CD14-positive monocyte (primary cell): Measurements from ENCODE around the gene FZD2. TPM values are rescaled to one million over a fixed set of nuclear protein-coding genes. Genes with fewer than 3 reads are reported as not detected.

Experiments
- DNase-seq, 3 donors: peaks; one replicate each; pipeline ENCODE4 v3.0.0-alpha.2; 2011 to 2022
- H2AFZ ChIP-seq: 2 replicates; pipeline ENCODE4 v1.6.0; 2012; ENCODE audit warnings: mild to moderate bottlenecking, low read depth, low read length, inconsistent platforms; ENCODE audit not compliant: insufficient read depth, poor library complexity, severe bottlenecking
- H3K27ac ChIP-seq, 2 donors: 1 replicate in 1 of 2; 2 replicates in 1 of 2; pipeline ENCODE4 v1.5.1; 2012 to 2013; ENCODE audit warnings: low read length in 2 of 2, control low read depth in 1 of 2, inconsistent platforms in 1 of 2, low read depth in 1 of 2, mild to moderate bottlenecking in 1 of 2
- H3K27me3 ChIP-seq, 2 donors: one replicate each; pipeline versions ENCODE4 v1.6.0 to v1.6.1; 2011 to 2013; ENCODE audit warnings: low read length in 2 of 2; ENCODE audit not compliant: control insufficient read depth in 2 of 2, insufficient read depth in 2 of 2
- H3K36me3 ChIP-seq, 2 donors: replicated peaks in 1 of 2; 1 replicate in 1 of 2; 2 replicates in 1 of 2; pipeline versions ENCODE4 v1.5.1 to v1.6.1; 2012 to 2013; ENCODE audit warnings: low read length in 2 of 2, control low read depth in 1 of 2, inconsistent platforms in 1 of 2, mild to moderate bottlenecking in 1 of 2; ENCODE audit not compliant: insufficient read depth in 2 of 2, control insufficient read depth in 1 of 2
- H3K4me1 ChIP-seq, 2 donors: 1 replicate in 1 of 2; 2 replicates in 1 of 2; pipeline versions ENCODE4 v1.5.1 to v1.6.1; 2012 to 2013; ENCODE audit warnings: low read length in 2 of 2, control low read depth in 1 of 2, inconsistent platforms in 1 of 2, mild to moderate bottlenecking in 1 of 2, moderate library complexity in 1 of 2; ENCODE audit not compliant: insufficient read depth in 2 of 2, control insufficient read depth in 1 of 2
- H3K4me2 ChIP-seq: replicated peaks from 2 replicates; pipeline ENCODE3; 2012; ENCODE audit warnings: low read length, moderate library complexity, mild to moderate bottlenecking; ENCODE audit not compliant: poor library complexity, severe bottlenecking; ENCODE audit errors: extremely low read depth
- H3K4me3 ChIP-seq, 3 experiments: fragments of 200-600 bp in 1 of 3; sonication (generic) in 1 of 3; replicated peaks in 1 of 3; 1 replicate in 2 of 3; 2 replicates in 1 of 3; pipeline ENCODE4 v1.5.1; 2011 to 2013; ENCODE audit warnings: low read length in 3 of 3, mild to moderate bottlenecking in 3 of 3, control low read depth in 2 of 3, low read depth in 2 of 3, inconsistent platforms in 1 of 3, moderate library complexity in 1 of 3
- H3K79me2 ChIP-seq: 2 replicates; pipeline ENCODE4 v1.6.0; 2012; ENCODE audit warnings: mild to moderate bottlenecking, control low read depth, inconsistent platforms, low read length, moderate library complexity; ENCODE audit not compliant: insufficient read depth
- H3K9ac ChIP-seq: 2 replicates; pipeline ENCODE4 v1.6.0; 2017; ENCODE audit warnings: low read length, mild to moderate bottlenecking; ENCODE audit not compliant: insufficient read depth, poor library complexity, severe bottlenecking
- H3K9me3 ChIP-seq, 2 donors: replicated peaks in 1 of 2; 1 replicate in 1 of 2; 2 replicates in 1 of 2; pipeline versions ENCODE4 v1.5.1 to v1.6.1; 2012 to 2013; ENCODE audit warnings: low read length in 2 of 2, control low read depth in 1 of 2; ENCODE audit not compliant: control insufficient read depth in 1 of 2, insufficient read depth in 1 of 2
- H4K20me1 ChIP-seq: 2 replicates; pipeline ENCODE4 v1.6.0; 2012; ENCODE audit warnings: mild to moderate bottlenecking, low read length, control low read depth, moderate library complexity; ENCODE audit not compliant: insufficient read depth
- H3K27ac Mint-ChIP-seq, 7 donors: one replicate each; pipeline ENCODE4 v1.8.0; 2020; ENCODE audit warnings: mild to moderate bottlenecking in 7 of 7, mixed read lengths in 7 of 7, moderate library complexity in 6 of 7, inconsistent platforms in 2 of 7
- H3K27me3 Mint-ChIP-seq, 3 donors: one replicate each; pipeline ENCODE4 v1.8.0; 2021 to 2022; ENCODE audit warnings: low read depth in 3 of 3, mild to moderate bottlenecking in 3 of 3, mixed read lengths in 3 of 3, moderate library complexity in 3 of 3, inconsistent platforms in 1 of 3
- H3K36me3 Mint-ChIP-seq, 2 donors: one replicate each; pipeline ENCODE4 v1.8.0; 2020; ENCODE audit warnings: mixed read lengths in 2 of 2, inconsistent platforms in 1 of 2, mild to moderate bottlenecking in 1 of 2
- H3K4me1 Mint-ChIP-seq: one replicate; pipeline ENCODE4 v1.8.0; 2020; ENCODE audit warnings: mild to moderate bottlenecking, mixed read lengths
- H3K4me3 Mint-ChIP-seq, 2 donors: one replicate each; pipeline ENCODE4 v1.8.0; 2020; ENCODE audit warnings: mild to moderate bottlenecking in 2 of 2, mixed read lengths in 2 of 2, moderate library complexity in 1 of 2
- H3K9me3 Mint-ChIP-seq, 7 donors: one replicate each; pipeline ENCODE4 v1.8.0; 2020 to 2022; ENCODE audit warnings: mixed read lengths in 7 of 7, mild to moderate bottlenecking in 6 of 7, moderate library complexity in 6 of 7, inconsistent platforms in 2 of 7
- WGBS: methylation state at CpG from one replicate; pipeline ENCODE4 v1.1.5; 2013; ENCODE audit warnings: missing lambda C conversion rate; ENCODE audit not compliant: insufficient coverage; 5-methylcytosine and 5-hydroxymethylcytosine counted together
- intact Hi-C, 2 donors: fragments of 100-400 bp; cut with micrococcal nuclease; formaldehyde crosslinking; loops; one replicate each; pipeline versions ENCODE4 v1.15.0 to v1.15.1; 2023
- polyA plus RNA-seq, 3 donors: library from polyadenylated mRNA; depleted of rRNA in 1 of 3; unstranded in 2 of 3; stranded (reverse) in 1 of 3; fragments of 300-500 nt in 2 of 3; fragments of >200 nt in 1 of 3; fragmentation: Illumina TruSeq in 2 of 3; gene quantifications; 1 replicate in 2 of 3; 2 replicates in 1 of 3; pipeline ENCODE4 v1.2.3, GENCODE V29; 2012 to 2021
- TF ChIP-seq, protein P1 (sequence below): fragments of 200-600 bp; IDR thresholded peaks from one replicate; pipeline ENCODE4 v1.8.0; 2022; ENCODE audit warnings: antibody characterized with exemption, mild to moderate bottlenecking

FZD2 gene
- polyA plus RNA-seq, 3 donors: 3.1 to 7.2 (median 6.2) TPM

DNA sequence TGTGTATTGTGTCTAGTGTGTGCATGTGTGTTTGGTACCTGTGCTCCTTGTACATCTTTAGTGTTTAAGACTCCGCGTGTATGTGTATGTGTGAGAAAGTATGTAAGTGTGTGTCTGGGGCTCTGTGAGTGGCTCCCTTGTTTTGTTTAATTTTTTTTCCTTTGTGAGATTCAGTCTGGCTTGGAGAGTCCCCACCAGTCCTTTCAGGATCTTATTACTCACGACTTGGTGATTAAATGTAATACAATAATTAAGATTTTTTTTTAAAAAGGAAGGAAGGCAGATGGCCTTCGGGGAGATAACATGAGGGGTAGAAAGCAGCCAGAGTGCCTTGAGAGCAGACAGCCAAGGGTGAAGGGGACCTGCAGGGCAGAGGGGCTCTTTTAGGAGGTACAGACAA lies 33.9 kb downstream of the FZD2 start:
- H3K4me1 ChIP-seq: no peaks in the 10 kb centered on the region
- TF ChIP-seq, protein P1, sequence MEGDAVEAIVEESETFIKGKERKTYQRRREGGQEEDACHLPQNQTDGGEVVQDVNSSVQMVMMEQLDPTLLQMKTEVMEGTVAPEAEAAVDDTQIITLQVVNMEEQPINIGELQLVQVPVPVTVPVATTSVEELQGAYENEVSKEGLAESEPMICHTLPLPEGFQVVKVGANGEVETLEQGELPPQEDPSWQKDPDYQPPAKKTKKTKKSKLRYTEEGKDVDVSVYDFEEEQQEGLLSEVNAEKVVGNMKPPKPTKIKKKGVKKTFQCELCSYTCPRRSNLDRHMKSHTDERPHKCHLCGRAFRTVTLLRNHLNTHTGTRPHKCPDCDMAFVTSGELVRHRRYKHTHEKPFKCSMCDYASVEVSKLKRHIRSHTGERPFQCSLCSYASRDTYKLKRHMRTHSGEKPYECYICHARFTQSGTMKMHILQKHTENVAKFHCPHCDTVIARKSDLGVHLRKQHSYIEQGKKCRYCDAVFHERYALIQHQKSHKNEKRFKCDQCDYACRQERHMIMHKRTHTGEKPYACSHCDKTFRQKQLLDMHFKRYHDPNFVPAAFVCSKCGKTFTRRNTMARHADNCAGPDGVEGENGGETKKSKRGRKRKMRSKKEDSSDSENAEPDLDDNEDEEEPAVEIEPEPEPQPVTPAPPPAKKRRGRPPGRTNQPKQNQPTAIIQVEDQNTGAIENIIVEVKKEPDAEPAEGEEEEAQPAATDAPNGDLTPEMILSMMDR: no peak
- peaks cover 3 to 12% (median 6%) of the 10 kb centered on the region in 3 donors for H3K27me3 Mint-ChIP-seq
- H3K9me3 Mint-ChIP-seq: no peaks in the 10 kb centered on the region
- intact Hi-C loops: no loop called here
- H3K4me2 ChIP-seq: no peak overlapping the region
- no peaks in the 10 kb centered on the region for H3K27me3 ChIP-seq
- no peak overlapping the region for H3K27ac ChIP-seq
- no peak for DNase-seq
- no peaks in the 10 kb centered on the region for H3K9me3 ChIP-seq
- no peak overlapping the region for H3K4me3 Mint-ChIP-seq
- H4K20me1 ChIP-seq: no peaks in the 10 kb centered on the region
- H3K36me3 ChIP-seq: no peaks in the 10 kb centered on the region
- WGBS: 88% methylated on average over 3 of the region's 4 CpGs
- no peak overlapping the region for H3K4me3 ChIP-seq
- H3K79me2 ChIP-seq: no peaks in the 10 kb centered on the region
- H2AFZ ChIP-seq: no peak overlapping the region
- H3K36me3 Mint-ChIP-seq: no peaks in the 10 kb centered on the region
- no peak overlapping the region for H3K27ac Mint-ChIP-seq
- peaks cover 3% of the 10 kb centered on the region for H3K4me1 Mint-ChIP-seq
- H3K9ac ChIP-seq: no peak overlapping the region

DNA sequence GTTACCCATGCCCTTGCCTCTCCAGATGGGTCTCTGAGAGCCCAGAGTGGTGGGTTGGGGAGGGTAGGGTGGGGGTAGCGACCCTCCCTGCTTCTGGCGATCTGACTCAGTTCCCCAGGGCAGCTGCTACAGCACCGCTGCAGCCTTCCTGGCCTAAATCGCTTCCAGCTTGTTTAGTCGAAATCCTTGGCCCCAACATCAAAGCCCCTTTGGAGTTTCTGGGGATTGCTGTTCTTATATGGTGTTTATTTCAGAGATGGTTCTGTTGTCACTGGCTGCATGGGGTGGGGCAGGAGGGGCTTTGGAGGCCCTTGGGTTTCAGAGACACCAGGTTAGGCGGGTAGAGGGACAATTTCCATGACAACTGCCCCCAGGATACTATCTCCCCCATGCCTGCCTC lies 35.9 kb downstream of the FZD2 start:
- Mint-ChIP-seq H3K9me3 (no peaks in the 10 kb centered on the region), H3K36me3 (no peaks in the 10 kb centered on the region), H3K4me1 (peaks cover 3% of the 10 kb centered on the region), H3K27me3 (peaks cover 8 to 12% (median 8%) of the 10 kb centered on the region in 3 donors), H3K4me3 (no peak overlapping the region), H3K27ac (no peak overlapping the region)
- WGBS: no CpG with 5 or more reads among the region's 6 CpGs
- Histone ChIP-seq H3K4me2 (no peak overlapping the region), H3K4me1 (no peaks in the 10 kb centered on the region), H3K27me3 (no peaks in the 10 kb centered on the region), H3K9me3 (no peaks in the 10 kb centered on the region), H3K27ac (no peak overlapping the region), H4K20me1 (no peaks in the 10 kb centered on the region), H2AFZ (no peak overlapping the region), H3K36me3 (no peaks in the 10 kb centered on the region), H3K9ac (no peak overlapping the region), H3K4me3 (no peak overlapping the region), H3K79me2 (no peaks in the 10 kb centered on the region)
- no peak for DNase-seq
- intact Hi-C loops: no loop called here
- TF ChIP-seq, protein P1: no peak
